Smooth muscle cell of the brain vasculature (primary cell): ENCODE results near the gene COPG1.

Experiments used
- DNase-seq: peaks from one replicate; pipeline ENCODE4 v3.0.0-alpha.2; 2012; ENCODE audit warnings: low read depth, low spot score

Gene COPG1

GRCh38 chr3:129313665-129314385 lies 64.4 kb downstream of the COPG1 start:
- DNase-seq = no peak

DNA sequence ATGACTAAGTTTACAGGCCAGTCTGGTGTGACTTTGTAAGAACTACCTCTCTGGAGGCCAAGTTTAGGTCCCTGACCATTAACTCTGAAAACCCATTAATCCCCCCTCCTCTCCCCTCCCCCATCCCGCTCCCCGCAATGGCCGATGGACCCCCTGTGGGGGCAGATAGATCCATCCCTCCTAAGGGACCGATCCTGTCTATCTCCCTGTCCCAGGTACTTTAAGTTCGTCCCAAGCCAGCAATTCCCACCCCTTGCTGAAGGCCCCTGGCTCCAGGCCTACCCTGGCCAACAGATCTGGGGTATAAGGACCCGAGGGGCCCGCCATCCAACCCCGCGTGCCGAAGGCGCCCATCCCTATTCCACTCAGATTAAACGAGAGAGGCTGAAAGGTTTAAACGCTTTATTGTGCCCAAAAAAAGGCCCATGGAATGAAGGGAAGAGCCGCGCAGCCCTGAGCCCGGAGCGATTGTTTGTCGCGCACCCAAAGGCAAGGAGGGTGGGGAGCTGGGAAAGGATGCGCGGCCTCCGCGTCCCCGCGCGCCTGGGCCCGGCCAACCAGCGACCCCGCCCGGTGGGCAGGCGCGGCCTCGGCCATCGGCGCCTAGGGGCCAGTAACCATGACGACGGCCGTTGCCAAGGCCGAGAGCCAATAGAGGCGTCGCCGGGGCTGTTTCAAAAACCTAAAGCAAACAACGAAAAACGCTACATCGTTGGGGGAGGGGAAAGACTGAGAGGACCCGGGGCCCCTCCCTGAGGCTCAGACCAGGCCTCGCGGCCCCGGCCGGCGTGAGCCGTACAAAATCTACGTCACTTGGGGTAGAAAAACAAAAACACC lies 65.2 kb downstream of the COPG1 start:
- peak; percentile 71 for DNase-seq

DNA sequence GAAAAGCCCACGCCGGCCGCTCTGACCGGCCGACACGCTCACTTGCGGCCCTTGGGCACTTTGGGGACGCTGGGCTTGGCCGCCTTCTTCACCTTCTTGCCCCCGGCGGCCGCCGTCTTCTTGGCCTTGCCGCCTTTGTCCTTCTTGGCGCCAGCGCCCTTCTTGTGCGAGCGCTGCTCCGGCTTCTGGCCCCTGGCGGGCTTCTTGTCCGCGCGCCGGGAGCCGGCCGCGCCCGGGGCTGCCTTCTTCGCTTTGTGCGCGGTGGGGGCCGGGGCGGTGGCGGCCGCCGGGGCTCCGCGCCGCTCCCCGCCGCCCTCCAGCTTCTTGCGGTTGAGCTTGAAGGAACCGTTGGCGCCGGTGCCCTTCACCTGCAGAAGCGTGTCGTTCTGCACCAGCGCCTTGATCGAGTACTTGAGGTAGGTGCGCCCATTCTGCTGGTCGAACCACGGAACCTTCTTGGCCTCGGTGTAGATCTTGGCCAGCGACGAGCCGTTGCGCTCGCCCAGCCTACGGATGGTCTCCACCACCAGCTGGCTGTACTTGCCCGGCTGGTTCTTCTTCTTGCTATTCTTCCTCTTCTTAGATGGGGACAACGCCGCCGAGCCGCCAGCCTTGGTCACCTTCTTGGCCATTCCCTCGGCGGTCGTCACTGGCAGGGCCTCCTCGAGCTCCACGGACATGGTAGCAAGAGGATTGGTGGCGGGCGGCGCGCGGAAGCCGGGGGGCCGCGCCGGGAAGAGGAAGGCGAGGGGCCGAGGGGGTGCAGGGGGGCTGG lies 66.0 kb downstream of the COPG1 start:
- DNase-seq = no peak

DNA sequence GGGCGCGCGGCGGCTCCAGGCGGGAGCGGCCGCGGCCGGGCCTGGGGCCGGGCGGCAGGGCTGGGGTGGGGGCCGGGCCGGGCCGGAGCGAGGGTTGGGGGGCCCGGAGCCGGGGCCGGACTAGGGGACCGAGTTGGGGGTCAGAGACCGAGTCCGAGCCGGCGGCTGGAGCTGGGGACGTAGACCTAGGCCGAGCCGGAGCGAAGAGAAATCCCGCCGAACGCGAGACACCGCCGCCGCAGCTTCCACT lies 66.5 kb downstream of the COPG1 start:
- DNase-seq = no peak

GRCh38 chr3:129316248-129317013 lies 67.0 kb downstream of the COPG1 start:
- DNase-seq = no peak

- no peak for DNase-seq
Measured at GRCh38 chr3:129317014-129317771, 67.8 kb downstream of the COPG1 start.

- DNase-seq = no peak
Measured at GRCh38 chr3:129317848-129318247, 68.4 kb downstream of the COPG1 start.

DNA sequence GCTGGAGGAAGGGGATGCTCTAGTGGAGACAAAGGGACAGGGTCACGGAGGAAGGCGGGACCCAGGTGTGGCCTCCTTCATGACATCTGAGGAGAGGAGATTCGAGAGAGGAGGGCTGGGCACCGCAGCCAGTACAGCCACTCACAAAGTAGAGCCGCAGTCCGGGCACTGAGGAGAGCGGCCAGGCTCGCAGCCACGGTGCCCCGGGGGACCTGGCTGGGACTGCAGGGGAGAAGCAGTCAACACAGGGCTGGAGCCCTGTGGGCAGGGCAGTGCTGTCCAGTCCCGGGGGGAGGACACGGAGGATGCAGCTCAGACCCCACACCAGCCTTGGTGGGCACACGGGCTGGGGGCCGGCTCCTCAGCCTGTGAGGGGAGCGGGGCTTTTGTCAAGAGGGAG lies 69.5 kb downstream of the COPG1 start:
- DNase-seq = no peak

DNA sequence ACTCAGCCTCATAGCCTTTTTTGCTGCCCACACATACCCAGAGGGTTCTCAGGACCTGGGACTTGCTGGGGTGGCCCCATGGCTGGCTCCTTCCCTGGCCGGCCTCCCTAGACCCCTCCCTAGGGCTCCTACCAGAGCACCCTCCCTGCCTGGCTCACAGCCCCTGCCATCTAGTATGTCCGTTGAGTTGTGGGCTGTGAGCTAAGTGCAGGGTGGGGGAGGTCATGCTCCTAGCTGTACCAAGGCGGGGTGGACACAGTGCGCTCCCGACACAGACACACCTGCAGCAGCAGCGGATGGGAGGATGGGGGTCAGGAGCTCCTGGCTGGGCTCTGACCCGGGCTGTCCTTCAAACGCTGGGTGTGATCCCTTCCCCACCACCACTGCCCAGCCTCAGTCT lies 70.9 kb downstream of the COPG1 start:
- DNase-seq = no peak

DNA sequence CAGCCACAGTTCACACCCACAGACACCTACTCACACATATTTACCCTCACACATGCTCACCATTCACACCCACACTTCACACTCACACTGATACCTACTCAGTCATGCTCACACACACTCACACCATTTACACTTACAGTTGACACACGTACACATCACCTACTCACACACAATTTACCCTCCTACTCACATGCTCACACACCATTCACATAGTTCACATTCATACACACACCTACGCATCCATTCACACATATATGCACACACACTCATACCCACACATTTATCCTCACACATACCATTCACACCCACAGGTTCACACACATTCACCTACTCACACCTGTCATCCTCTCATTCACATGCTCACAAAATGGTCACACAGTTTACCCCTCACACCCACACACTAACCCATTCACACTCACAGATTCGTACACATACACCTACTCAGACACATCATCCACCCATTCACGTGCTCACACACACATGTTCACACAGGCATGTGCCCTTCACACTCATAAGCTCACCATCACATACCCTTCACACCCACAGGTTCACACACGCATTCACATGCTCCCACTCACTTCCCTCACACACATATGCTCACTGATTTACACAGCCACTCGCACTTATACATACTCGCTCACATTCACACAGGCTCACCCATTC lies 71.5 kb downstream of the COPG1 start:
- DNase-seq = no peak

GRCh38 chr3:129321887-129322286 lies 72.5 kb downstream of the COPG1 start:
- DNase-seq = no peak

- no peak for DNase-seq
Measured at GRCh38 chr3:129323651-129324294, 74.4 kb downstream of the COPG1 start.

- DNase-seq = no peak
Measured at GRCh38 chr3:129324855-129325254, 75.4 kb downstream of the COPG1 start.

- no peak for DNase-seq
Measured at GRCh38 chr3:129325383-129325782, 76.0 kb downstream of the COPG1 start.

- DNase-seq = no peak
Measured at GRCh38 chr3:129326138-129326537, 76.7 kb downstream of the COPG1 start.

- DNase-seq = no peak
Measured at GRCh38 chr3:129326595-129326994, 77.2 kb downstream of the COPG1 start.
